WERI-Rb-1 (cell line): ENCODE measurements around the gene RARG.
"Not testable (repeated sequence)": the region's sequence is repeated elsewhere in the genome, so short reads cannot be mapped to it uniquely, and the experiment has no call there.

Experiments
- DNase-seq: peaks from one replicate; pipeline ENCODE4 v3.0.0-alpha.2; 2020
- H3K27ac ChIP-seq: fragments of 250-450 bp; sonication (Bioruptor Pico); 2 replicates; pipeline ENCODE4 v1.5.1; 2020; ENCODE audit warnings: mild to moderate bottlenecking, moderate library complexity
- H3K27me3 ChIP-seq: fragments of 250-450 bp; sonication (Bioruptor Pico); 2 replicates; pipeline ENCODE4 v1.5.1; 2021; ENCODE audit warnings: mild to moderate bottlenecking, low read depth, moderate library complexity; ENCODE audit not compliant: insufficient read depth, severe bottlenecking
- H3K36me3 ChIP-seq: fragments of 250-450 bp; sonication (Bioruptor Pico); 2 replicates; pipeline ENCODE4 v1.5.1; 2020; ENCODE audit warnings: mild to moderate bottlenecking, moderate library complexity
- H3K4me3 ChIP-seq: 2 replicates; pipeline ENCODE4 v1.5.1; 2011; ENCODE audit warnings: low read depth, mild to moderate bottlenecking, control low read depth, low read length
- H3K9me3 ChIP-seq: fragments of 250-450 bp; sonication (Bioruptor Pico); 2 replicates; pipeline ENCODE4 v1.5.1; 2021; ENCODE audit warnings: mild to moderate bottlenecking, moderate library complexity; ENCODE audit not compliant: severe bottlenecking
- CTCF ChIP-seq: IDR thresholded peaks from 2 replicates; pipeline ENCODE4 v1.5.1; 2011; ENCODE audit warnings: low read depth, mild to moderate bottlenecking, control low read depth, inconsistent platforms, low read length

The RARG gene

DNA sequence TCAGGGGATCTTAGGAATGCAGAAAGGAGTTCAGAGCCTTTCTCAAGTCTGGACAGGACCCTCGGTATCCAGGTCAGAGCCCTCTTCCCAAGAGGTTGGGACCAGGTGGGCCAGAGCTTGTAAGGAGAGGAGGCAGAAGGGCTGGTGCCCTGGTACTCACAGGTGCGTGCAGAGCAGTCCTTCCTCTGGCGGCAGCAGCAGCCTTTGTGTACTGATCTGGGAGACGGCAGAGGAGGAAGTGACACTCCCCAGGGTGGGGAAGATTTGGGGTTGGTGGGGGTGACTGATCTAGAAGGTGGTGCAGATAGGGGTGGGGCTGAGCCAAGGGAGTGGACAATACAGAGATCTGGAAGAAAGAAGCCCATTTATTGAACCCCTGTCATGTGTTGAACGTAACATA is 25.0 kb downstream of the RARG start, which contains the start of gene ITGB7:
Gene ITGB7 (minus strand): TSS at position 210 of the 400 bp plus-strand sequence. CDS start 6,808 bp downstream, outside the sequence.
- no peaks in the 10 kb centered on the region for H3K9me3 ChIP-seq
- DNase-seq, result no peak
- no peak for TF ChIP-seq CTCF
- no peak within 1 kb of the TSS for H3K27ac ChIP-seq
- peaks cover 2% of the 10 kb centered on the region; the same call in 1 of the 2 replicates for H3K36me3 ChIP-seq
- H3K4me3 ChIP-seq, result no peak within 1 kb of the TSS
- H3K27me3 ChIP-seq, result no peaks in the 10 kb centered on the region

DNA sequence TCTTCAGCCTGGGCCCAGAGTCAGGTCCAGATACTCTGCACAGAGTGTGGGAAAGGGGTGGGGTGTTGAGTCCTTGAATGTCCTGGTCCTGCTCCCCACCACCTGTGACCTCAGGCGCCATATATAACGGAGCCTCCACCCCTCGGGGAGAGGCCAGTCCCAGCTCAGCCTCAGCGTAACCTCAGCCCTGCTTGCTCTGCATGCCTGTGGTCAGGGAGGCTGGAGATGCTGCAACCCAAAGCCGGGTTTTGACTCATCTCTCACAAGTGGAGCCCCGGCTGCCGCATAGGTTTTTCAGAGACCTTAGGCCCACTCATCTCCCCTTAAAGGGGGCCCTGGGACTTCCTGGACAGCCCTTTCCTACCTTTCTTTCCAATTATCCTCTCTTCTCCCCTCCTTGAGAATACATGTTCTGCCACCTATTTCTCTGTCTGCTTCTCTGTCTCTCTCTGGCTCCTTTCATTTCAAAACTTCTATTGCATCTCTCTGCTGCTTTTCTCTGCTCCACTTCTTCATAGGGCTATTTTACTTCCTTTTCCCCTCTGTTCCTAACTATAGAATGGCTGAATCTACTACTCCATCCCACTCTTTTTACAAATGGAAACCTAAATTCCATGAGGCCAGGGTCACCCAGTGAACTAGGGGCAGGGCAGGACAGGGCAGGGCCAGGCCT is 26.1 kb downstream of the RARG start:
- no peak for TF ChIP-seq CTCF
- H3K27ac ChIP-seq, result no peak overlapping the region
- H3K9me3 ChIP-seq, result no peaks in the 10 kb centered on the region
- H3K27me3 ChIP-seq, result no peaks in the 10 kb centered on the region
- no peak overlapping the region for H3K4me3 ChIP-seq
- H3K36me3 ChIP-seq, result no peaks in the 10 kb centered on the region
- no peak for DNase-seq

GRCh38 chr12:53204351-53204750 is 27.7 kb downstream of the RARG start:
- Histone ChIP-seq H3K27ac (no peak overlapping the region), H3K9me3 (no peaks in the 10 kb centered on the region), H3K27me3 (no peaks in the 10 kb centered on the region), H3K4me3 (no peak overlapping the region), H3K36me3 (no peaks in the 10 kb centered on the region)
- DNase-seq, result no peak
- TF ChIP-seq CTCF, result no peak

DNA sequence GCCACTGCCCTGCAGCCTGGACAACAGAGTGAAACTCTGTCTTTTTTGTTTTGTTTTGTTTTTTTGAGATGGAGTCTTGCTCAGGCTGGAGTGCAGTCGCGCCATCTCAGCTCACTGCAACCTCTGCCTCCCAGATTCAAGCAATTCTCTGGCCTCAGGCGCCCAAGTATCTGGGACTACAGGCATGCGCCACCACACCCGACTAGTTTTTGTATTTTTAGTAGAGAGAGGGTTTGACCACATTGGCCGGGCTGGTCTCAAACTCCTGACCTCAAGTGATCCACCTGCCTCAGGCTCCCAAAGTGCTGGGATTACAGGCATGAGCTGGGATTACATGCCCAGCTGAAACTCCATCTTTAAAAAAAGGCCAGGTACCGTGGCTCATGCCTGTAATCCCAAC is 29.7 kb downstream of the RARG start:
- not testable (repeated sequence) for H3K36me3 ChIP-seq, DNase-seq, H3K27me3 ChIP-seq, H3K27ac ChIP-seq, H3K4me3 ChIP-seq, H3K9me3 ChIP-seq

DNA sequence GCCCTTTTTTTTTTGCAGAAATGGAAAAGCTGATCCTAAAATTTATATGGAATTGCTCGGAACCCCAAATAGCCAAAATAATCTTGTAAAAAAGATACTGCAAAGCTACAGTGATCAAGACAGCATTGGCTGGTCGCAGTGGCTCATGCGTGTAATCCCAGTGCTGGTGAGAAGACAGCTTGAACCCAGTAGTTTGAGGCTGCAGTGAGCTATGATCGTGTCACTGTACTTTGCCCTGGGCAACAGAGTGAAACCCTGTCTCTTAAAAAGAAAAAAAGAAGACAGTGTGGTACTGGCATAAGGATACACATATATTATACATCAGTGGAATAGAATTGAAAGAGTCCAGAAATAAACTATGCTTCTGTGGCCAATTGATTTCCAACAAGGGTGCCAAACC is 30.4 kb downstream of the RARG start:
- H3K27me3 ChIP-seq, result peaks cover 4% of the 10 kb centered on the region
- no peaks in the 10 kb centered on the region for H3K9me3 ChIP-seq
- H3K27ac ChIP-seq, result no peak overlapping the region
- H3K36me3 ChIP-seq, result no peaks in the 10 kb centered on the region
- no peak overlapping the region for H3K4me3 ChIP-seq
- TF ChIP-seq CTCF, result no peak
- no peak for DNase-seq

GRCh38 chr12:53201177-53201541 is 30.9 kb downstream of the RARG start:
- H3K9me3 ChIP-seq, result no peaks in the 10 kb centered on the region
- DNase-seq, result no peak
- no peak overlapping the region for H3K4me3 ChIP-seq
- H3K27ac ChIP-seq, result no peak overlapping the region
- no peaks in the 10 kb centered on the region for H3K36me3 ChIP-seq
- no peak for TF ChIP-seq CTCF
- H3K27me3 ChIP-seq, result peaks cover 4% of the 10 kb centered on the region
